Measurements from ENCODE around the gene NBEAL2. TPM values are rescaled to one million over a fixed set of nuclear protein-coding genes. Genes with fewer than 3 reads are reported as not detected.

Gene NBEAL2
- total RNA-seq, 4 donors from 2014 or later = 176 to 519 (median 217) TPM

DNA sequence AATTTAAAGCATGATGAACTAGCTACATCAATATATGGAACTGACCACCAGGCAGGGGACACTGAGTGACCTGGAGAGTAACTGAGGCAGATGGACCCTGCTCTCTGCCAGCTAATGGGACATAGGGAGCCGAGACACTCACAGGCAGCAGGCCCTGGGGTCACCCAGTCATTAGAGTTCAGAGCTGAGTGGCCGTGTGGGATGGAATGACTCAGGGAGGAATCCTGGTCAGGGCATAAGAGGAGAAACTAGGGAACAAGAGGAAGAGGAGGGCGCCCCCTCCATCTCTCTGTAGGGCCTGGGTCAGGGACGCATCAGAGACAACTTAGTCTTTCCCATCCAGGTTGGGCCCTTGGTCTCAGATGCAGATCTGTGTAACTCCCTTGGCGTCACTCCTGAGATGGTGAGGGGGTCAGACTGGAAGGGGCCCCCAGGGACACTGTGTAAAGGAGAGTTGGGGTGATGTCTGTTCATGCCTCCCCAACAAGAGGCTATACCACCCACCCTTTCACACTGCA lies 42.7 kb upstream of the NBEAL2 start:
- intact Hi-C loops (cut with DNase I; ENCODE audit: low total_unique reads) = no loop called here
- DNase-seq (ENCODE audit: low spot score in 2 of 2) = no peak
- TF ChIP-seq POLR2A (IDR thresholded peaks at IDR 0.05) = no peak
- TF ChIP-seq, protein P1, sequence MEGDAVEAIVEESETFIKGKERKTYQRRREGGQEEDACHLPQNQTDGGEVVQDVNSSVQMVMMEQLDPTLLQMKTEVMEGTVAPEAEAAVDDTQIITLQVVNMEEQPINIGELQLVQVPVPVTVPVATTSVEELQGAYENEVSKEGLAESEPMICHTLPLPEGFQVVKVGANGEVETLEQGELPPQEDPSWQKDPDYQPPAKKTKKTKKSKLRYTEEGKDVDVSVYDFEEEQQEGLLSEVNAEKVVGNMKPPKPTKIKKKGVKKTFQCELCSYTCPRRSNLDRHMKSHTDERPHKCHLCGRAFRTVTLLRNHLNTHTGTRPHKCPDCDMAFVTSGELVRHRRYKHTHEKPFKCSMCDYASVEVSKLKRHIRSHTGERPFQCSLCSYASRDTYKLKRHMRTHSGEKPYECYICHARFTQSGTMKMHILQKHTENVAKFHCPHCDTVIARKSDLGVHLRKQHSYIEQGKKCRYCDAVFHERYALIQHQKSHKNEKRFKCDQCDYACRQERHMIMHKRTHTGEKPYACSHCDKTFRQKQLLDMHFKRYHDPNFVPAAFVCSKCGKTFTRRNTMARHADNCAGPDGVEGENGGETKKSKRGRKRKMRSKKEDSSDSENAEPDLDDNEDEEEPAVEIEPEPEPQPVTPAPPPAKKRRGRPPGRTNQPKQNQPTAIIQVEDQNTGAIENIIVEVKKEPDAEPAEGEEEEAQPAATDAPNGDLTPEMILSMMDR (IDR thresholded peaks at IDR 0.05) = no peak
- H3K4me3 ChIP-seq (ENCODE audit: low read depth, poor library complexity, severe bottlenecking) = no peak overlapping the region
- WGBS, 2 donors = 82 to 86% methylated on average over 5 of the region's 5 CpGs

DNA sequence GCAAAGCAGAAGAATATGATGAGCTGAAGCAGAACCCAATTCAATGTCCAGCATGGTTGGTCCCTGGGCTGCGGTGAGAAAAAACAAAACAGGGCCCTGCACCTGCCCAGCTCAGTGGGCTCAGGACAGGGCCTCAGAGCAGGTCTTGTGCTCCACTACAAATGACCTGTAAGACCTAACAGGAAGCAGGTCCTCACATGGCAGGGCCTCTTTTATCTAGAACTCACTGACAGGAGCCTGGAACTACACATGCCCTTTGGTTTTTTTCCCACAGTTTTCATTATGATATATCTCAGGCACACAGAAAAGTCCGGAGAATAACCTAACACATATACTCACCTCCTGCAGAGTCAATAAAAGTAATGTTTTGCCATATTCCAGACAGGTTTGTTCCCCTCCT lies 41.3 kb upstream of the NBEAL2 start:
- 95 to 100% methylated on average over 2 of the region's 2 CpGs for WGBS, 2 donors
- no peak for TF ChIP-seq POLR2A (IDR thresholded peaks at IDR 0.05)
- TF ChIP-seq, protein P1 (IDR thresholded peaks at IDR 0.05) = no peak
- intact Hi-C loops (cut with DNase I; ENCODE audit: low total_unique reads) = no loop called here
- no peak for DNase-seq (ENCODE audit: low spot score in 2 of 2)
- H3K4me3 ChIP-seq (ENCODE audit: low read depth, poor library complexity, severe bottlenecking) = no peak overlapping the region

DNA sequence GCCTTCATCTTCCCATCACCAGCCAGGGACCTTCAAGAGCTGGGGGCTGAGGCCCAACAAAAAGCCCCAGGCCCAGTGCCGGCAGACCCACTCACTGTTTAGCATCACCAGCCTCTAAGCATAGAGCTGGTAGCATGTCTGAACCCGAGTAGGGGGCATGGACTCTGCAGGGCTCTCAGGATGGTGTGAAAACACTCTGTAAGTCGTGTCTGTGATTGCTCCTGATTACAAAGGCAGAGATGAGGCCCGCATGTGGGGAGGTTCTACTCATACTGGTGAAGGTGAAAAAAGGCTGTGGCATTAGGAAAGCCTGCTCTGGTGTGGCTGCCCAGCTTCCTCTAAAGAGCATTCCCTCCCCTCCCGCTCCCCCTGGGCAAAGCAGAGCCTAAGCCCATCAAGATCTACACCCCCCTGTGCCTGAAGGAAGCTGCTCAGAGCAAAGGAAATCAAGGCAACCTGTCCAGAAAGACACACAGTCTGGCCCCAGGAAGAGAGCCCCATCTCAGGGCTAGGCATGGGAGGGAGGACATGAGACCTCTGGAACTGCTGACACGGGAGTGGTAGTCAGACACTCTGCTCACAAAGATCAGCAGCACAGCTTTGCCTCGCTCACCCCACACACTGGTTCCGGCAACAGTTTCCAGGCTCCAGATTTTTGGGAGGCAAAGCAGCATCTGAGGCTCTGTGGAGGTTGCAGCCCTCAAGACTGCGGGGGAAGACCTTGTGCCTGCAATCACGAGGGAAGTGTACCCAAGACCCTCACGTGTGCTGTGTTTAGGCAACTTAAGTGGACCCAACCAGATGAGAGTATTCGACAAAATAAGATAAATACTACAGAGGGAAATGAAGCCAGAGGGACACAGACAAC lies 39.7 kb upstream of the NBEAL2 start:
- no peak for TF ChIP-seq POLR2A (IDR thresholded peaks at IDR 0.05)
- TF ChIP-seq, protein P1 (IDR thresholded peaks at IDR 0.05) = no peak
- intact Hi-C loops (cut with DNase I; ENCODE audit: low total_unique reads) = no loop called here
- WGBS, 2 donors = 73 to 84% methylated on average over 12 of the region's 12 CpGs
- no peak for DNase-seq (ENCODE audit: low spot score in 2 of 2)
- no peak overlapping the region for H3K4me3 ChIP-seq (ENCODE audit: low read depth, poor library complexity, severe bottlenecking)

DNA sequence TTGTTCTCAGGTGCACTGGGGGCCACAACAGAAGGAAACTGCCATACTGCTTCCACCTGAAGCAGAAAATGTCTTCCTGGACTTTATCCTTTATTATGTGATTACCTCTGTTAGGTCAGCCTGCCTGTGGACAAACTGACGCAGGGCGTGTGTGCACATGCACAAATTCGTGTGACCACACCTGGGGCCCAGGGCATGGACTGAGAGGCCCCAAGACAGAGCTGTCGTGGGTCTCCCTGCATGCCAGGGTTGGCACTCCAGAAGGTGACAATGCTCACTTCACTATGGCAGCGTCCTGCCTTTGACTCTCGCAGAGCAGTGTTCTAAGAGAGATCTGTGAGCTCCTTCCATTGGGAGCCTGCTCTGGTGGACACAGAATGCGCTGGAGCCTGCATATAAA lies 37.4 kb upstream of the NBEAL2 start:
- WGBS, 2 donors = 87 to 88% methylated on average over 7 of the region's 7 CpGs
- DNase-seq (ENCODE audit: low spot score in 2 of 2) = no peak

GRCh38 chr3:46942481-46943236 lies 36.8 kb upstream of the NBEAL2 start:
- no peak overlapping the region for H3K4me3 ChIP-seq (ENCODE audit: low read depth, poor library complexity, severe bottlenecking)
- 84 to 85% methylated on average over 12 of the region's 12 CpGs for WGBS, 2 donors
- TF ChIP-seq POLR2A (IDR thresholded peaks at IDR 0.05) = no peak
- TF ChIP-seq, protein P1 (IDR thresholded peaks at IDR 0.05) = no peak
- intact Hi-C loops (cut with DNase I; ENCODE audit: low total_unique reads) = no loop called here
- no peak for DNase-seq (ENCODE audit: low spot score in 2 of 2)

More for the DNA sequence above, 37.4 kb upstream of the NBEAL2 start:
- intact Hi-C loops (cut with DNase I; ENCODE audit: low total_unique reads) = no loop called here
- TF ChIP-seq, protein P1 (IDR thresholded peaks at IDR 0.05) = no peak
- TF ChIP-seq POLR2A (IDR thresholded peaks at IDR 0.05) = no peak
- H3K4me3 ChIP-seq (ENCODE audit: low read depth, poor library complexity, severe bottlenecking) = no peak overlapping the region
